GM11168 (cell line): ENCODE data around the gene TP53TG5.

Experiments
- in situ Hi-C: fragments of 300-500 bp; cut with MboI; formaldehyde crosslinking; loops from one replicate; pipeline ENCODE4 v1.12.0; 2022; ENCODE audit warnings: low sequenced_read_pairs; ENCODE audit not compliant: unreplicated experiment

TP53TG5 gene

DNA sequence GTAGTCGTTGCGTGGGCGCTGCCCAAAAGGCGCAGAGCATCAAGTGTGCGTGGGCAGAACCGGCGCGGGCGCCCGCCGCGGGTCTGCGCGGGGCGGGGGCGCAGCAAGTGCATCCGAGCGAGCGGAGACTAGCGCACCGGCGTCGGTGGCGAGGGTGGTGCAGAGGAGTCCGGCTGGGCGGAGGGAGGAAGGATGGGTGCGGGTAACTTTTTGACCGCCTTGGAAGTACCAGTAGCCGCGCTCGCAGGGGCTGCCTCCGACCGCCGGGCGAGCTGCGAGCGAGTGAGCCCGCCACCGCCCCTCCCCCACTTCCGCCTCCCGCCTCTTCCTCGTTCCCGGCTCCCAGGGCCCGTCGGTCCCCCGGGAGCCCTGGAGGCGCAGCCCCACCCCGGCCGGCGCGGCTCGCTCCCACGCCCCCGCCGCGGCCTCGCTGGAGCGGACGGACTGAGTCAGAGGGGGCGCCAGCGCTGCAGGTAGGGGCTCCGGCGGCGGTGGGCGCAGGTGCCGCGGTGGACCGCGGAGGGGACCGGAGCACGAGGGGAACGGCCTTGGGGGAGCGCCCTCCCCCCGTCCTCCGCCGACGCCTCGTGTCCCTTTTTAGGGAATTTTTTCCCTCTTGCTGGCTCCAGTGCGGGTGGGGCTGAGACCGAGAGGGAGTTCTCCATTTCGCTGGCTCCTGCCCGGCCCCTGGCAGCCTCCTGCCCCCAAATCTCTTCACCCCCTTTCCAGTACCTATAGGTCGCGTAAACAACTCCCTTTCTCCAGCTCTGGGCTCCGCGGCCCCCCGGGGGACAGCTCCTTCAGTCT is 28.3 kb upstream of the TP53TG5 start:
- in situ Hi-C loops, result no loop called here

- in situ Hi-C loops, result no loop called here
Measured at GRCh38 chr20:45405571-45406259, 27.6 kb upstream of the TP53TG5 start.

DNA sequence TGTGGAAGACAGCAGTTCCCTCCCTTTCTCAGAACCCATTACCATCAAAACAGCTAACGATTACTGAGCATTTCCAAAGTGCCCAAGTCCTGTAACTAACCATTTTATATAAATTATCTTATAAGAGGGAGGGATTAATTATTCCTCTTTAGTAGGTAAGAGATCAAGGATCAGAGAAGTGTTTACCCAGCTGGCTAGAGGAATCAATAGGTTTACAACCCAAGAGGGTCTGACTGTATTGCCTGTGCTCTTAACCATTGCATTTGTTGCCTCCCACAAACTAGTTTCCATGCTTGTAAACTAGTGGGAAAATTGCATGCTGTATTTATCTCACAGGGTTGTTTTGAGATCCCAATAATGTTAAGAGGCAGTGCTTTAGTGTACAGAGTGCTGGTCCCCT is 26.3 kb upstream of the TP53TG5 start:
- in situ Hi-C loops, result no loop called here

DNA sequence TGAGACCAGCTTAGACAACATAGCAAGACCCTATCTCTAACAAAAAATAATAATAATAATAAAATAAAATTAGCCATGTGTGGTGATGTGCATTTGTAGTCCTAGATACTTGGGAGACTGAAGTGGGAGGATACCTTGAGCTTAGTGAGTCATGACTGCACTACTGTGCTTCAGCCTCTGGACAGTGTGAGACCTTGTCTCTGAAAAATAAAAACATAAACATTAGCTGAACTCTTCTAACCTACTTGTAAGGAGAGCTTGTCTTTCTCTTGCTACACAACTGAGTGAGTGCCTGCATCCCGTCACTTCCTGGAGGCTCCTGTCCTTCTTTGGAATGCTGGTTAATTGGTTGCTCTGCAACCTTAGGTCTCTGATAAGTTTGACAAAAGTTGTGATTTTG is 24.8 kb upstream of the TP53TG5 start:
- in situ Hi-C loops, result no loop called here

GRCh38 chr20:45400346-45401031 is 22.4 kb upstream of the TP53TG5 start:
- in situ Hi-C loops, result no loop called here

DNA sequence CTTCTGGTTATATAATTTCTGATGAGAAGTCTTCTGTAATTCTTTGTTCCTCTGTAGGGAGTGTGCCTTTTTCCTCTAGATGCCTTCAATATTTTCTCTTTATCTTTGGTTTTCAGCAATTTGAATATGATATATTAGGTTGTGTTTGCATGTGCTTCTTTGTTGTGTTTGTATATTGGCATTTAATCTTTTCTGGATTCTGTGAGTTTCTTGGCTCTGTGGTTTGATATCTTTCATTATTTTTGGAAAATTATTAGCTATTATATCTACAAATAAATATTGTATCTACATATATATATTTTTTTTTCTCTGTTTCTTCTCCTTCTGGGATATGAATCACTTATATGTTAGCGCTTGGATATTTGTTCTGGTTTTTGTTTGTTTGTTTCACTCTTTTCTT is 20.9 kb upstream of the TP53TG5 start:
- in situ Hi-C loops, result no loop called here

GRCh38 chr20:45395114-45395415 is 16.9 kb upstream of the TP53TG5 start:
- in situ Hi-C loops, result no loop called here

DNA sequence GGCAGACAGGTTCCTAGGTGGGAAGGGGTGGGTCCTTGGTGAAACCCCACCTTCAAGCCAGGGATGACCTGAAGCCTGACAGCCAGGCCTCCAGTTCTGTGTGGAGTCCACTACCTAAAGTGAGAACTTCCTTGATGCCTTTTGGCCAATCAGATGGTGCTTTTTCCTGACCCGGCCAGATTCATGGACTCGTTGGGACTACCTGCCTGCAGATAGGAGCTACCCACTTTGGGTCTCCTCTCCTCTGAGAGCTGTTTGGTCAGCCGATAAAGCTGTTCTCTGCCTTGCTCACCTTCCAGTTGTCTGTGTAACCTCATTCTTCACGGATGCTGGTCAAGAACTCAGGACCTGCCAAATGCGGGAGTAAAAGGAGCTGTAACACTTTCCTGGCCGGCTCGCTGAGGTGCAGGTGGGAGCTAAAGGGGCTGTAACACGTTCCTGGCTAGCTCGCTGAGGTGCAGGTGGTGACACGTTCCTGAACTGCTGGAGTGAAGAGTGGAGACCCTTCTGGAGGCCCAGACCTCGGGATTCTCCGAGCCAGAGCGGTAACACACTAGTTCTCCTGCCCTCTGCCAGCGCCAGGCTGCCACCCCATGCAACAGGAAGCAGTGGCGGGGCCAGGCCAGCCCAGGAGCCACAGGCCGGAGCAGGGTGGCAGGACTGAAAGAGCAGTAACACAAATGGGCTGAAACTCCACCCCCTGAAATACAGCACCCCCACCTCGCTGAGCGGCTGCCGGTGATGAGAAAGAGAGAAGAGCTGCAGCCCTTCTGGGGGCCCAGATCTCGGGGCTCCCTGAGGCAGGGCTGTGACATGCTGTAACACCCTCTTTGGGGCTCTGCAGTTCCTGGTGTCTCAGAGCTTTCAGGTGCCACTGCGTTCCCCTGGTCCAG is 16.3 kb upstream of the TP53TG5 start:
- in situ Hi-C loops, result no loop called here

- in situ Hi-C loops, result no loop called here
Measured at GRCh38 chr20:45392733-45393132, 14.6 kb upstream of the TP53TG5 start.

DNA sequence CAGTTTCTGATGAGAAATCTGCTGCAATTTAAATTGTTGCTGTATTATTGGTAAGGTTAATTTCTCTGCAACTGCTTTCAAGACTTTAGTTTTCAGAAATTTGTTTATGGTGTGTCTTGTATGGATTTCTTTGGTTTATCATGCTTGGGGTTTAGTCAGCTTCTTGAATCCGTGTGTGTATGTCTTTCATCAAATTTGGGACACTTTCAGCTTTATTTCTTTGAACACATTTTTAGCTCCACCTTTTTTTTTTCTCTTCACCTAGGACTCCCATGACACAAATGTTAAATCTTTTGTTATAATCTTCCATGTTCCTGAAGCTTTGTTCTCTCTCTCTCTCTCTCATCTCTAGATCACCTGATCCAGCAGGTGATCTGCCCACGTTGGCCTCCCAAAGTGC is 13.4 kb upstream of the TP53TG5 start:
- in situ Hi-C loops, result no loop called here

- in situ Hi-C loops, result no loop called here
Measured at GRCh38 chr20:45390931-45391330, 12.8 kb upstream of the TP53TG5 start.

GRCh38 chr20:45387274-45387673 is 9.1 kb upstream of the TP53TG5 start:
- in situ Hi-C loops, result no loop called here

- in situ Hi-C loops, result no loop called here
Measured at GRCh38 chr20:45377269-45377668, 856 bp downstream of the TP53TG5 start.

DNA sequence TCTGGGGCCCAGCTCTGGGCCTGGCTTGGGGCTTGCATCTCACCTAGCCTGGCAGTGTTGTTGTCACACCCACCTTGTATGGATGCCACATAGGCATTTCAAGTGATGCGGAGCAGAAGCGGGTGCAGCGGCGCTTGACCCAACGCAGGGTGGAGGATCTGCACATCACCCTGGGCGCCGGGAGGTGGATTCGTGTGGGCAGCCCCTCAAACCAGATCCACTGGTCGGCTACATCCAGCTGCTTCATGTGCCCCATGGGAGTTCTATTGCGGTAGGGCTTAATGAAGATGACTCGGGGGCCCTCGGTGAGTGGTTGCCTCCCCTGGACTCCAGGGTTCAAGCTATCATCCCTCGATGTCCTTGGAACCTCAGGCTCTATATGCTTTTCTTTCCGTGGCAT is 3.2 kb downstream of the TP53TG5 start:
- in situ Hi-C loops, result loop anchor here (5.0 to 25.0 kb wide), 2 partner anchors 57 to 387 kb away; no protein-coding TSS in a partner anchor

- in situ Hi-C loops, result loop anchor here (5.0 to 25.0 kb wide), 2 partner anchors 58 to 388 kb away; no protein-coding TSS in a partner anchor
Measured at GRCh38 chr20:45374101-45374467, 4.0 kb downstream of the TP53TG5 start.

- in situ Hi-C loops, result loop anchor here (5.0 to 25.0 kb wide), 2 partner anchors 59 to 389 kb away; no protein-coding TSS in a partner anchor
Measured at GRCh38 chr20:45373353-45374100, 4.6 kb downstream of the TP53TG5 start.

DNA sequence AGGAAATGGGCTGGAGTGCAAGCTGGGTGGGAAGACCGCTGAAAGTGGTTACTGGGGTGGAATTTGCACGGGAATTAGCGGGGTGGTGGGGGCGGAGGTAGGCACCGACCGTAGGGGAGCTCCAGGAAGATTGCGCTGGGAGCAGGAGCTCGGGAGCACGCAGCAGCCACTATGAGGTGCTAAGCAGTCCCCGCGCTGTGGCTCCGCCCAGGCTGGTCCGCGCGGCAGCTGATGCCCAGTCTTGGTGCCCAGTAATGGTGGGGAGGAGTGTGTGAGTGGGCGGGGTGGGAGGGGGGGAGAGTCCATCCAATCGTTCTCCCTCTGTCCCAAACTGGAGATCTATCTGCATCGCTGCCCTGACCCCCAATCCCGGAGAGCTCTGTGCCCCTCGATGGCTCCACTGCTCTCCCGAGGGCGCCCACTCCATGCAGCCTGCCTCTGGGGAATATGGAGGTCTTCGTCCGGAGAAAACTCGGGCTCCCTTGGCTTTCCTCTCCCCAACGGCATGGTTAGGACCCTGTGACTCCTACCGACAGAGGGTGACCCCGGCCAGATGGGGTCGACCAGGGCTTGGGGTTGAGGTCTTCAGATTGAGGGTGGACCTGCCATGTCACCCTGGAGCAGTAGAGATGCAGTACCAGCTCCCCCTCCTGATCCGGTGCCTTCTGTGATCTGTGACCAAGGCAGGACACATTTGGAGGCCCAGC is 5.3 kb downstream of the TP53TG5 start:
- in situ Hi-C loops, result loop anchor here (5.0 to 25.0 kb wide), 2 partner anchors 60 to 390 kb away; no protein-coding TSS in a partner anchor

- in situ Hi-C loops, result loop anchor here (5.0 to 25.0 kb wide), 2 partner anchors 60 to 390 kb away; no protein-coding TSS in a partner anchor
Measured at GRCh38 chr20:45372241-45372640, 5.9 kb downstream of the TP53TG5 start.
